ENCODE measurements around the gene RXFP4. TPM values are rescaled to one million over a fixed set of nuclear protein-coding genes. Genes with fewer than 3 reads are reported as not detected.

Gene RXFP4
- total and polyA plus RNA-seq, 2 donors: 0.18 TPM; not detected in 1

DNA sequence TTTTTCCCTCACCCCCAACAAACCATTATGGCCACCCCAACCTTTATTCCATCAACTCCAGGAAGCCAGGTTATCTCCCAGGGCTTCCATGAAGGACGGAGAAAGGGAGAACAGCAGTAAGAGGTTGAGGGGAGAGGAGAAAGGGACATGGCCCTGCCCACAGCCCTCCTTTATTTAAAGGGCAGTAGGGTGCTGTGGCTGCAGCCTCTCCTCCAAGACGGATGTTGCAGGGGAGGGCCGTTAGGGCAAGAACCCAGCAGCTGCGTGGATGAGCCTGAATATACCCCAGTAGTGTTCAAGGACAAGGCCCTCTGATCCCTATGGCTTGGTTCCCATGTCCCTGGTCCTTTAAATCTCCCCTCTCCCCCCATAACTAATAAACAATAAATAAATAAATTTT lies 5.9 kb downstream of the RXFP4 start:
- peaks cover 7 to 40% of the 10 kb centered on the region in 2 donors for H3K4me1 ChIP-seq (ENCODE audit: control insufficient read depth in 2 of 2, insufficient read depth in 2 of 2, low read length in 2 of 2)
- 91% methylated on average over 4 of the region's 4 CpGs for WGBS

GRCh38 chr1:155947741-155948140 lies 6.3 kb downstream of the RXFP4 start:
- Histone ChIP-seq H3K4me3 (ENCODE audit: low read length in 2 of 2) (no peak overlapping the region), H3K27me3 (ENCODE audit: control insufficient read depth in 2 of 2, insufficient read depth in 1 of 2, low read length in 1 of 2) (no peaks in the 10 kb centered on the region), H3K4me1 (ENCODE audit: control insufficient read depth in 2 of 2, insufficient read depth in 2 of 2, low read length in 2 of 2) (peaks cover 7 to 37% of the 10 kb centered on the region in 2 donors), H3K9me3 (ENCODE audit: control insufficient read depth in 2 of 2, insufficient read depth in 1 of 2, low read length in 1 of 2) (no peaks in the 10 kb centered on the region), H3K27ac (ENCODE audit: low read depth in 1 of 2, low read length in 1 of 2) (no peak overlapping the region), H3K36me3 (ENCODE audit: control insufficient read depth in 2 of 2, insufficient read depth in 2 of 2, low read length in 1 of 2) (peaks cover 65 to 68% of the 10 kb centered on the region in 2 donors)
- WGBS: 97% methylated on average over 8 of the region's 8 CpGs
- DNase-seq (ENCODE audit: low read depth in 6 of 9, low spot score in 9 of 9): no peak

More for the DNA sequence above, 5.9 kb downstream of the RXFP4 start:
- Histone ChIP-seq H3K27ac (ENCODE audit: low read depth in 1 of 2, low read length in 1 of 2) (peak overlapping the region; percentile 31 to 80), H3K4me3 (ENCODE audit: low read length in 2 of 2) (no peak overlapping the region), H3K36me3 (ENCODE audit: control insufficient read depth in 2 of 2, insufficient read depth in 2 of 2, low read length in 1 of 2) (peaks cover 61 to 63% of the 10 kb centered on the region in 2 donors), H3K9me3 (ENCODE audit: control insufficient read depth in 2 of 2, insufficient read depth in 1 of 2, low read length in 1 of 2) (no peaks in the 10 kb centered on the region), H3K27me3 (ENCODE audit: control insufficient read depth in 2 of 2, insufficient read depth in 1 of 2, low read length in 1 of 2) (no peaks in the 10 kb centered on the region)
- no peak for DNase-seq (ENCODE audit: low read depth in 6 of 9, low spot score in 9 of 9)

DNA sequence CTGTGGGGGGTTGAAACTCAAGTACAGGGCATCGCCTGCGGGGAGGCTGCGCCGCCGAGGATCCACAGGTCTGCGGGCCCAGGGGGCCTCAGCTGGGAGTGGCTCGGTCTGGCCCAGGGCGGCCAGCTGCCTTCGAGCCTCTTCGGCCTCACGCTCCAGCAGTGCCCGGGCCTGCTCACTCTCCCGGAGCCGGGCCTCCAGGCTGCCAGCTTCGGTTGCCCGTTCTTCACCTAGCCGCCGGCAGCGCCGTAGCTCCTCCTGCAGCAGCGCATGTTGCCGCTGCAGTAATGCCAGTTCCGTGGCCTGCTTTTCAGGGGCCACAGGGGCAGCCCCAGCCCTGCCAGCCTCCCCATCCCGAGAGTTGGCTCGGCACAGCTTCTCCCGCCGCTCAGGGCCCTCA lies 9.4 kb downstream of the RXFP4 start:
- 98% methylated on average over 27 of the region's 27 CpGs for WGBS
- DNase-seq (ENCODE audit: low read depth in 6 of 9, low spot score in 9 of 9): no peak
- no peaks in the 10 kb centered on the region for H3K27me3 ChIP-seq (ENCODE audit: control insufficient read depth in 2 of 2, insufficient read depth in 1 of 2, low read length in 1 of 2)
- H3K9me3 ChIP-seq (ENCODE audit: control insufficient read depth in 2 of 2, insufficient read depth in 1 of 2, low read length in 1 of 2): no peaks in the 10 kb centered on the region
- H3K4me3 ChIP-seq (ENCODE audit: low read length in 2 of 2): no peak overlapping the region
- peaks cover 87 to 94% of the 10 kb centered on the region in 2 donors for H3K36me3 ChIP-seq (ENCODE audit: control insufficient read depth in 2 of 2, insufficient read depth in 2 of 2, low read length in 1 of 2)
- peaks cover 7 to 18% of the 10 kb centered on the region in 2 donors for H3K4me1 ChIP-seq (ENCODE audit: control insufficient read depth in 2 of 2, insufficient read depth in 2 of 2, low read length in 2 of 2)
- no peak overlapping the region for H3K27ac ChIP-seq (ENCODE audit: low read depth in 1 of 2, low read length in 1 of 2)

GRCh38 chr1:155951753-155952504 lies 10.5 kb downstream of the RXFP4 start:
- H3K9me3 ChIP-seq (ENCODE audit: control insufficient read depth in 2 of 2, insufficient read depth in 1 of 2, low read length in 1 of 2): no peaks in the 10 kb centered on the region
- DNase-seq (ENCODE audit: low read depth in 6 of 9, low spot score in 9 of 9): no peak
- H3K4me3 ChIP-seq (ENCODE audit: low read length in 2 of 2): no peak overlapping the region
- 98% methylated on average over 6 of the region's 6 CpGs for WGBS
- no peak overlapping the region for H3K27ac ChIP-seq (ENCODE audit: low read depth in 1 of 2, low read length in 1 of 2)
- H3K27me3 ChIP-seq (ENCODE audit: control insufficient read depth in 2 of 2, insufficient read depth in 1 of 2, low read length in 1 of 2): no peaks in the 10 kb centered on the region
- peaks cover under 1 to 7% of the 10 kb centered on the region in 2 donors for H3K4me1 ChIP-seq (ENCODE audit: control insufficient read depth in 2 of 2, insufficient read depth in 2 of 2, low read length in 2 of 2)
- peaks cover 83 to 92% of the 10 kb centered on the region in 2 donors for H3K36me3 ChIP-seq (ENCODE audit: control insufficient read depth in 2 of 2, insufficient read depth in 2 of 2, low read length in 1 of 2)

DNA sequence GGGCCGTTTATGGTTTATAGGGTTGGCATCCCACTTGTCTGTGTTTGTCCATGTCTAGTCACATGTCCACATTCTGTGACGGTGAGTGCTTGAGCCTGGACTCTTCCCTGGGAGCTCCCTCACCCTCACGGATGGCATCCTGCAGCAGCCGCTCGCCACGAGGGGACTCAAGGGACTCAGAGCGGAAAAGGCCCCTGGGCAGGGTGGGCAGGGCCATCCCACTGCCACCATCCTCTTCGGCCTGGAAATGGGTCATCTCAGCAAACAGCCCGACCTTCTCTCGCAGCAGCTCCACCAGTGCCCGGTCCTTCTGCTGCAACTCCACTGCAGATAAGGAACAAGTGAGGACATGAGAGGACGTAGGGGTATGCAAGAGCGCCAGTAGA lies 11.1 kb downstream of the RXFP4 start:
- Histone ChIP-seq H3K4me1 (ENCODE audit: control insufficient read depth in 2 of 2, insufficient read depth in 2 of 2, low read length in 2 of 2) (peaks cover 0 to 1% of the 10 kb centered on the region in 2 donors), H3K4me3 (ENCODE audit: low read length in 2 of 2) (no peak overlapping the region), H3K27ac (ENCODE audit: low read depth in 1 of 2, low read length in 1 of 2) (no peak overlapping the region), H3K27me3 (ENCODE audit: control insufficient read depth in 2 of 2, insufficient read depth in 1 of 2, low read length in 1 of 2) (no peaks in the 10 kb centered on the region), H3K9me3 (ENCODE audit: control insufficient read depth in 2 of 2, insufficient read depth in 1 of 2, low read length in 1 of 2) (no peaks in the 10 kb centered on the region), H3K36me3 (ENCODE audit: control insufficient read depth in 2 of 2, insufficient read depth in 2 of 2, low read length in 1 of 2) (peaks cover 83 to 92% of the 10 kb centered on the region in 2 donors)
- WGBS: 97% methylated on average over 13 of the region's 13 CpGs
- no peak for DNase-seq (ENCODE audit: low read depth in 6 of 9, low spot score in 9 of 9)

DNA sequence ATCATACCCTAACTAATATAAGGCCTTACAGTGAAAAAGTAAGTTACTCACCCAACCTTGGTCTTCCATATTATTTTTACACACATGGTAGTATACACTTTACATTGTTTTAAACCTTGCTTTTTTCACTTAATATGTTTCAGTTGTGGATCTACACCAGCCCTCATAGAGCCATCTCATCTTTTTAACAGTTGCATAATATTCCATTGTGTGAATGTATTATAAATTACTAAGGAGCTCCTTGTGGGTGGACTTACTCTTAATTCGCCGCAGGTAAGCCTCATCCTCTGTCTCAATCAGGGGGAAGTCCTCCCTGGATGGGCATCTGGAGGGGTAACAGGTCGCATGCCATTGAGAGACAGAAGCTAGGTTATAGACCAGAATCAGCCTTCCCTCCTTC lies 13.2 kb downstream of the RXFP4 start:
- DNase-seq (ENCODE audit: low read depth in 6 of 9, low spot score in 9 of 9): no peak
- Histone ChIP-seq H3K36me3 (ENCODE audit: control insufficient read depth in 2 of 2, insufficient read depth in 2 of 2, low read length in 1 of 2) (peaks cover 84 to 97% of the 10 kb centered on the region in 2 donors), H3K9me3 (ENCODE audit: control insufficient read depth in 2 of 2, insufficient read depth in 1 of 2, low read length in 1 of 2) (no peaks in the 10 kb centered on the region), H3K27me3 (ENCODE audit: control insufficient read depth in 2 of 2, insufficient read depth in 1 of 2, low read length in 1 of 2) (no peaks in the 10 kb centered on the region), H3K4me3 (ENCODE audit: low read length in 2 of 2) (no peak overlapping the region), H3K4me1 (ENCODE audit: control insufficient read depth in 2 of 2, insufficient read depth in 2 of 2, low read length in 2 of 2) (no peaks in the 10 kb centered on the region), H3K27ac (ENCODE audit: low read depth in 1 of 2, low read length in 1 of 2) (no peak overlapping the region)
- 100% methylated on average over 3 of the region's 3 CpGs for WGBS

- no peak for DNase-seq (ENCODE audit: low read depth in 6 of 9, low spot score in 9 of 9)
- no peaks in the 10 kb centered on the region for H3K4me1 ChIP-seq (ENCODE audit: control insufficient read depth in 2 of 2, insufficient read depth in 2 of 2, low read length in 2 of 2)
- no peaks in the 10 kb centered on the region for H3K27me3 ChIP-seq (ENCODE audit: control insufficient read depth in 2 of 2, insufficient read depth in 1 of 2, low read length in 1 of 2)
- WGBS: 98% methylated on average over 12 of the region's 12 CpGs
- peaks cover 84 to 97% of the 10 kb centered on the region in 2 donors for H3K36me3 ChIP-seq (ENCODE audit: control insufficient read depth in 2 of 2, insufficient read depth in 2 of 2, low read length in 1 of 2)
- no peak overlapping the region for H3K4me3 ChIP-seq (ENCODE audit: low read length in 2 of 2)
- no peak overlapping the region for H3K27ac ChIP-seq (ENCODE audit: low read depth in 1 of 2, low read length in 1 of 2)
- peaks cover 0 to under 1% of the 10 kb centered on the region in 2 donors for H3K9me3 ChIP-seq (ENCODE audit: control insufficient read depth in 2 of 2, insufficient read depth in 1 of 2, low read length in 1 of 2)
These were observed 16.0 kb downstream of the RXFP4 start for GRCh38 chr1:155957411-155957915.

DNA sequence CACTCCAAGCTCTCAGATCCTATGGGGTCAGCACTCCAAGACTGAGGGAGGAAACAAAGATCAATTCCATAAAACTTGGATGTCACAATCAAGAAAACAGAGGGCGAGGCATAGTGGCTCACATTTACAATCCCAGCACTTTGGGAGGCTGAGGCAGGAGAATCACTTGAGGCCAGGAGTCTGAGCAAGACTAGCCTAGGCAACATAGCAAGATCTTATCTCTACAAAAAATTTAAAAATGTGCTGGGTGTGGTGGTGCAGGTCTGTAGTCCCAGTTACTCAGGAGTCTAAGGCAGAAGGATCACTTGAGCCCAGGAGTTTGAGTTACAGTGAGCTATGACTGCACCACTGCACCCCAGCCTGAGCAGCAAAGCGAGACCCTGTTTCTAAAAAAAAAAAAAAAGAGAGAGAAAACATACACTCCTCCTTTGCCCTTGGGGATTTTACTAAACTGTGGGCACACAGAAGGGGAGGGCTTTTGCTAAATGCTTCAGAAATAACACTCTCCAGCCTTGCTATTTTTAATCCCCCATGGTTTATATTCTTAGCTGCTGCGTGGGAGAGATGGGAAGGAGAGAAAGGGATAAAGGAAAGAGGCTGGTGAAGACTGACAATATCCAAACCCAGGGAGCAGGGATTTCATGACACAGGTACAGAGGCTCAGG lies 18.8 kb downstream of the RXFP4 start:
- H3K27me3 ChIP-seq (ENCODE audit: control insufficient read depth in 2 of 2, insufficient read depth in 1 of 2, low read length in 1 of 2): no peaks in the 10 kb centered on the region
- WGBS: 97% methylated on average over 3 of the region's 3 CpGs
- no peaks in the 10 kb centered on the region for H3K4me1 ChIP-seq (ENCODE audit: control insufficient read depth in 2 of 2, insufficient read depth in 2 of 2, low read length in 2 of 2)
- peaks cover 0 to 4% of the 10 kb centered on the region in 2 donors for H3K9me3 ChIP-seq (ENCODE audit: control insufficient read depth in 2 of 2, insufficient read depth in 1 of 2, low read length in 1 of 2)
- no peak overlapping the region for H3K4me3 ChIP-seq (ENCODE audit: low read length in 2 of 2)
- DNase-seq (ENCODE audit: low read depth in 6 of 9, low spot score in 9 of 9): no peak
- no peak overlapping the region for H3K27ac ChIP-seq (ENCODE audit: low read depth in 1 of 2, low read length in 1 of 2)
- peaks cover 87 to 96% of the 10 kb centered on the region in 2 donors for H3K36me3 ChIP-seq (ENCODE audit: control insufficient read depth in 2 of 2, insufficient read depth in 2 of 2, low read length in 1 of 2)

- Histone ChIP-seq H3K27ac (ENCODE audit: low read depth in 1 of 2, low read length in 1 of 2) (no peak overlapping the region), H3K9me3 (ENCODE audit: control insufficient read depth in 2 of 2, insufficient read depth in 1 of 2, low read length in 1 of 2) (peaks cover 0 to 4% of the 10 kb centered on the region in 2 donors), H3K27me3 (ENCODE audit: control insufficient read depth in 2 of 2, insufficient read depth in 1 of 2, low read length in 1 of 2) (no peaks in the 10 kb centered on the region), H3K4me1 (ENCODE audit: control insufficient read depth in 2 of 2, insufficient read depth in 2 of 2, low read length in 2 of 2) (no peaks in the 10 kb centered on the region), H3K36me3 (ENCODE audit: control insufficient read depth in 2 of 2, insufficient read depth in 2 of 2, low read length in 1 of 2) (peaks cover 97 to 98% of the 10 kb centered on the region in 2 donors), H3K4me3 (ENCODE audit: low read length in 2 of 2) (no peak overlapping the region)
- 89% methylated on average over 14 of the region's 14 CpGs for WGBS
- no peak for DNase-seq (ENCODE audit: low read depth in 6 of 9, low spot score in 9 of 9)
These were observed 20.5 kb downstream of the RXFP4 start for GRCh38 chr1:155961937-155962336.
